ENCODE results near the gene IL15.

IL15 gene

DNA sequence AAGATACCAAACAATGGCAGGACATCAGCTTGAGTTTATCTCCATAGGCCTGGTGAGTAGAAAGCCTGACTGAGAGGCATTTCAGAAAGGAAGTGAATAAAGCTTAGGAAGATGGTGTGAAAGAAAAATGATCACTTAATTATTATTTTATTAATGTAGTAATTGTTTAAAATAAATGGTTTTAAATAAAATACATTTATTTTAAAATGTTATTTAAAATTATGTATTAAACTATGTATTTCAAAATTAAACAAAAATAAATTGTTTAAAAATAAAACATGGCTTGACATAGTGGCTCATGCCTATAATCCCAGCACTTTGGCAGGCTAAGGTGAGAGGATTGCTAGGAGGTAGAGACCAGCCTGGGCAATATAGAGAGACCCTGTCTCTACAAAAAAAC lies 145.8 kb downstream of the IL15 start:
- Histone ChIP-seq H3K4me3 (ENCODE audit: low read length) (no peak overlapping the region), H3K36me3 (ENCODE audit: control insufficient read depth, insufficient read depth, low read length, severe bottlenecking) (no peaks in the 10 kb centered on the region), H3K4me1 (ENCODE audit: control insufficient read depth, insufficient read depth, low read length) (no peaks in the 10 kb centered on the region), H3K27me3 (replicated peaks; ENCODE audit: control insufficient read depth, insufficient read depth, low read length) (no peaks in the 10 kb centered on the region), H3K9me3 (ENCODE audit: control insufficient read depth, low read length) (peaks cover 5% of the 10 kb centered on the region), H3K9ac (ENCODE audit: low read length) (no peak overlapping the region)
- no peak for DNase-seq (ENCODE audit: low read depth)
